Panc1 (cell line): Measurements from ENCODE around the gene SLIT1. TPM values are rescaled to one million over a fixed set of nuclear protein-coding genes. Genes with fewer than 3 reads are reported as not detected.

ENCODE experiments used
- ATAC-seq: fragments of 200-7000 bp; cut with Tn5 transposase; 2 replicates; pipeline ENCODE4 v1.9.1; 2020; ENCODE audit warnings: mild to moderate bottlenecking, moderate library complexity
- BruUV-seq: library from RNA; stranded (reverse); fragments of 400-500 nt; replicated peaks from 2 replicates; lab custom pipeline; 2021; lab: Mats Ljungman, UMichigan
- CTCF ChIA-PET: fragments of 300-600 bp; sonication (Branson Sonifier 250); formaldehyde crosslinking; loops from one replicate; lab custom pipeline; 2022; ENCODE audit warnings: antibody characterized with exemption; lab: Charles Lee
- POLR2A ChIA-PET: fragments of 300-600 bp; sonication (Branson Sonifier 250); formaldehyde crosslinking; loops from one replicate; lab custom pipeline; 2022; ENCODE audit warnings: antibody characterized with exemption; lab: Charles Lee
- DNase-seq: peaks from one replicate; pipeline ENCODE4 v3.0.0-alpha.2; 2010; ENCODE audit warnings: low read depth, low spot score
- H3K27ac ChIP-seq: 2 replicates; pipeline ENCODE4 v1.5.1; 2011; ENCODE audit warnings: mild to moderate bottlenecking, low read length, inconsistent platforms
- H3K27me3 ChIP-seq: fragments of 200-500 bp; sonication (Bioruptor generic); 2 replicates; pipeline ENCODE4 v1.6.0; 2014; ENCODE audit warnings: low read length, inconsistent platforms; ENCODE audit not compliant: control insufficient read depth, insufficient read depth
- H3K36me3 ChIP-seq: fragments of 200-500 bp; sonication (Bioruptor generic); 2 replicates; pipeline ENCODE4 v1.5.1; 2014; ENCODE audit warnings: inconsistent platforms, mild to moderate bottlenecking, low read length, moderate library complexity; ENCODE audit not compliant: control insufficient read depth, insufficient read depth
- H3K4me1 ChIP-seq: 2 replicates; pipeline ENCODE4 v1.5.1; 2011; ENCODE audit warnings: inconsistent platforms, mild to moderate bottlenecking, low read length, moderate library complexity; ENCODE audit not compliant: control insufficient read depth, insufficient read depth
- H3K4me3 ChIP-seq, 2 experiments: 2 replicates each; pipeline ENCODE4 v1.5.1; 2011 to 2012; ENCODE audit warnings: low read depth in 2 of 2, low read length in 2 of 2, mild to moderate bottlenecking in 2 of 2, inconsistent platforms in 1 of 2, moderate library complexity in 1 of 2
- H3K9me3 ChIP-seq: fragments of 200-500 bp; sonication (Bioruptor generic); 2 replicates; pipeline ENCODE4 v1.5.1; 2014; ENCODE audit warnings: low read depth, mild to moderate bottlenecking, inconsistent platforms, low read length, moderate library complexity; ENCODE audit not compliant: control insufficient read depth, insufficient read depth
- POLR2AphosphoS5 ChIP-seq: IDR thresholded peaks from 2 replicates; pipeline ENCODE4 v1.6.1; 2012; ENCODE audit warnings: mild to moderate bottlenecking, low read depth, low read length, moderate library complexity
- REST ChIP-seq, 2 experiments: IDR thresholded peaks; 2 replicates each; pipeline ENCODE4 v1.6.1; 2011 to 2012; ENCODE audit warnings: low read depth in 2 of 2, control low read depth in 1 of 2, low read length in 1 of 2, mild to moderate bottlenecking in 1 of 2, moderate library complexity in 1 of 2; ENCODE audit not compliant: insufficient read depth in 1 of 2
- SIN3A ChIP-seq: IDR thresholded peaks from 2 replicates; pipeline ENCODE4 v1.6.1; 2012; ENCODE audit warnings: low read depth, mild to moderate bottlenecking, low read length, moderate library complexity, borderline replicate concordance; ENCODE audit not compliant: insufficient read depth
- TCF7L2 ChIP-seq: IDR thresholded peaks from 2 replicates; pipeline ENCODE4 v1.6.1; 2011; ENCODE audit warnings: mild to moderate bottlenecking, low read depth, low read length, inconsistent platforms
- in situ Hi-C: cut with HindIII; loops from 2 replicates; pipeline ENCODE4 v1.10.0; 2016; ENCODE audit warnings: low sequenced_read_pairs, low pct_unique_long_range_greater_than_20kb
- intact Hi-C: fragments of 100-400 bp; cut with micrococcal nuclease; formaldehyde crosslinking; loops from one replicate; pipeline ENCODE4 v1.10.0; 2022; ENCODE audit not compliant: unreplicated experiment
- total RNA-seq: library from RNA; stranded (reverse); gene quantifications from one replicate; pipeline ENCODE4 v1.2.1, GENCODE V29; 2021; ENCODE audit not compliant: unreplicated experiment
- TF ChIP-seq, protein P1 (sequence below): fragments of 450-650 bp; IDR thresholded peaks from 2 replicates; pipeline ENCODE4 v1.5.1; 2017; ENCODE audit warnings: mild to moderate bottlenecking

SLIT1 gene
- total RNA-seq, 1 experiment from 2014 or later = 2.6 TPM

GRCh38 chr10:97211229-97211628 is 25.5 kb upstream of the SLIT1 start:
- TF ChIP-seq SIN3A (no peak), POLR2AphosphoS5 (no peak), REST (IDR thresholded peaks at IDR 0.05; ENCODE audit: insufficient read depth in 1 of 2, low read depth in 2 of 2, low read length in 1 of 2) (no peak), TCF7L2 (no peak)
- TF ChIP-seq, protein P1, sequence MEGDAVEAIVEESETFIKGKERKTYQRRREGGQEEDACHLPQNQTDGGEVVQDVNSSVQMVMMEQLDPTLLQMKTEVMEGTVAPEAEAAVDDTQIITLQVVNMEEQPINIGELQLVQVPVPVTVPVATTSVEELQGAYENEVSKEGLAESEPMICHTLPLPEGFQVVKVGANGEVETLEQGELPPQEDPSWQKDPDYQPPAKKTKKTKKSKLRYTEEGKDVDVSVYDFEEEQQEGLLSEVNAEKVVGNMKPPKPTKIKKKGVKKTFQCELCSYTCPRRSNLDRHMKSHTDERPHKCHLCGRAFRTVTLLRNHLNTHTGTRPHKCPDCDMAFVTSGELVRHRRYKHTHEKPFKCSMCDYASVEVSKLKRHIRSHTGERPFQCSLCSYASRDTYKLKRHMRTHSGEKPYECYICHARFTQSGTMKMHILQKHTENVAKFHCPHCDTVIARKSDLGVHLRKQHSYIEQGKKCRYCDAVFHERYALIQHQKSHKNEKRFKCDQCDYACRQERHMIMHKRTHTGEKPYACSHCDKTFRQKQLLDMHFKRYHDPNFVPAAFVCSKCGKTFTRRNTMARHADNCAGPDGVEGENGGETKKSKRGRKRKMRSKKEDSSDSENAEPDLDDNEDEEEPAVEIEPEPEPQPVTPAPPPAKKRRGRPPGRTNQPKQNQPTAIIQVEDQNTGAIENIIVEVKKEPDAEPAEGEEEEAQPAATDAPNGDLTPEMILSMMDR = no peak
- intact Hi-C loops (loop anchor here (2.0 to 5.0 kb wide), 2 partner anchors 74 to 130 kb away; no protein-coding TSS in a partner anchor), in situ Hi-C loops (no loop called here)
- no peaks in the 10 kb centered on the region for H3K36me3 ChIP-seq
- ATAC-seq = no peak
- H3K27ac ChIP-seq = no peak overlapping the region
- H3K27me3 ChIP-seq = no peaks in the 10 kb centered on the region
- H3K9me3 ChIP-seq = no peaks in the 10 kb centered on the region
- ChIA-PET CTCF (interaction anchor here (0.6 to 2.8 kb wide), 4 partner anchors 13 to 195 kb away, joined by 4 to 51 read pairs (median 13); no protein-coding TSS in a partner anchor), POLR2A (interaction anchor here (1.1 kb wide), 1 partner anchor 138 kb away, joined by 5 read pairs; no protein-coding TSS in a partner anchor)
- BruUV-seq = no TSS peak
- no peak overlapping the region for H3K4me3 ChIP-seq
- H3K4me1 ChIP-seq = no peaks in the 10 kb centered on the region
- DNase-seq = no peak

DNA sequence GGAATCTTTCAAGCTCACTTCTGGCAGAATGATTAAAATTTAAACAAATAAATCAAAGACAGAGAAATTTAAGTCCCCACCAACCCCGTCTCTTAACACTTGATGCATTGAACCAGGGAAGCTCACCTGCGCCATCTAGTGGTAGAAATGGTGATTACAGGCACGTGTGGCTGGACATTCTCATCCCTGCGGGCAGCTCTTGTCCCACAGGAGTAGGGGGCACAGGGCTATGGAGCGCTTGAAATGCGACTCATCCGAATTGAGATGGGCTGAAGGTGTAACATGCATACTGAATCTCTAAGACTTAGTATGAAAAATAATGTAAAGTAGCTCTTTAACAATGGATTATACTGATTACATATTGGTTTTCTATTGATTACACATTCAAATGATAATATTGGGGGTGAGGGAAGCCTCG is 24.8 kb upstream of the SLIT1 start:
- Histone ChIP-seq H3K9me3 (no peaks in the 10 kb centered on the region), H3K27ac (no peak overlapping the region), H3K36me3 (no peaks in the 10 kb centered on the region), H3K4me1 (no peaks in the 10 kb centered on the region), H3K27me3 (no peaks in the 10 kb centered on the region), H3K4me3 (no peak overlapping the region)
- in situ Hi-C loops = no loop called here
- TF ChIP-seq, protein P1 = peak; percentile 99
- TF ChIP-seq SIN3A (no peak), TCF7L2 (no peak)
- peak; percentile 78 for DNase-seq
- intact Hi-C loops = loop anchor here (1.0 to 5.0 kb wide), 3 partner anchors 73 to 138 kb away; no protein-coding TSS in a partner anchor
- CTCF ChIA-PET = interaction anchor here (0.6 to 2.8 kb wide), 15 partner anchors 9 to 453 kb away, joined by 3 to 51 read pairs (median 4); no protein-coding TSS in a partner anchor
- no TSS peak for BruUV-seq
- POLR2A ChIA-PET = interaction anchor here (1.1 kb wide), 1 partner anchor 137 kb away, joined by 5 read pairs; no protein-coding TSS in a partner anchor
- ATAC-seq = peak; percentile 82
